GM12878 (cell line): ENCODE data around the gene ADD1.

Source experiments
- MAX ChIP-seq: IDR thresholded peaks from 2 replicates; pipeline ENCODE4 v1.6.1; 2012; ENCODE audit warnings: low read depth, low read length, improper control_type of control experiment
- ZSCAN29 ChIP-seq: fragments of 450-650 bp; IDR thresholded peaks from 2 replicates; pipeline ENCODE4 v1.6.1; 2017; ENCODE audit warnings: mild to moderate bottlenecking, moderate library complexity
- TF ChIP-seq, protein P1 (sequence below), 3 experiments: IDR thresholded peaks in 2 of 3; conservative IDR thresholded peaks in 1 of 3; 2 replicates each; pipeline ENCODE4 v1.5.1; 2011; ENCODE audit warnings: low read depth in 3 of 3, low read length in 3 of 3, mild to moderate bottlenecking in 3 of 3, control low read depth in 2 of 3, moderate library complexity in 2 of 3, inconsistent platforms in 1 of 3, mixed read lengths in 1 of 3; ENCODE audit not compliant: control insufficient read depth in 2 of 3, insufficient read depth in 1 of 3; ENCODE audit errors: extremely low read depth in 1 of 3

DNA sequence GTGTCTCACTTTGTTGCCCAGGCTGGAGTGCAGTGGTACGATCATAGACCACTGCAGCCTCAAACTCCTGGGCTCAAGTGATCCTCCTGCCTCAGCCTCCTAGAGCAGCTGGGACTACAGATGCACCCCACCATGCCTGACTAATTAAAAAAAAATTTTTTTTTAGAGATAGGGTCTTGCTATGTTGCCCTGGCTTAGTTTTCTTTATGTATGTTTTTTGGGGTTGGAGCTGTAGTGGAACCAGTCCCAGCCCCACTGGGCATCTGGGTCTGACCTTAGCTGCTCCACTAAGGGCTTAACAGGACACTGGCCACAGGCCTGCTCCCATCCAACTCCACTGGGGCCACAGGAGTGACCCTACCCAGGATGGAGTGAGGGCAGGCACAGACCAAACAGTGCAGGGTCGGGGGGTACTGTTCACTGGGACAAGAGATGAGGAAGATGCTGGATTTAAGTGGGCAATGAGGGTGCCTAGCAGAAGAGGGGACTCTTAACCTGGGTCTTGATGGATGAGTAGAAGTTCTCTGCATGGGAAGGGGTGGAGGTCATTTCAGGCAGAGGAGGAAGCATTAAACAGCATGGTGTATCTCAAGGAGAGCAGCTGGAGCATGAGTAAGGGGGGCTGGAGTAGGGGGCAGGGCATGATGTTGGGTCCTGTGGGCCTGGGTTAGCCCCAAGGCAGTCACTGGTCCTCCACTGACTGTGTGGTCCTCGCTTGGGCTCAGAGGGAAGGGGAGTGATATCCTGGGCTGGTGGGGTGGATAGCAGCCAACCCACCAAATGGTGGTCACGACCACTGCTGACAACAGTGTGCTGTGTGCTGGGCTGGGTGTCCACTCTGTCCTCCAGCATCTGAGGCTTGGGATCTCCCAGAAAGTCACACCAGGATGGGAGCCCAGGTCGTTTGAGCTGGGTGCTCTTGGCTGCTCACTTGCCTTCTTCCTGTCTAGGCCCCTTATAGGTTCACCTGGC, 24.1 kb upstream of the ADD1 start:
- no peak for TF ChIP-seq MAX
- TF ChIP-seq, protein P1, sequence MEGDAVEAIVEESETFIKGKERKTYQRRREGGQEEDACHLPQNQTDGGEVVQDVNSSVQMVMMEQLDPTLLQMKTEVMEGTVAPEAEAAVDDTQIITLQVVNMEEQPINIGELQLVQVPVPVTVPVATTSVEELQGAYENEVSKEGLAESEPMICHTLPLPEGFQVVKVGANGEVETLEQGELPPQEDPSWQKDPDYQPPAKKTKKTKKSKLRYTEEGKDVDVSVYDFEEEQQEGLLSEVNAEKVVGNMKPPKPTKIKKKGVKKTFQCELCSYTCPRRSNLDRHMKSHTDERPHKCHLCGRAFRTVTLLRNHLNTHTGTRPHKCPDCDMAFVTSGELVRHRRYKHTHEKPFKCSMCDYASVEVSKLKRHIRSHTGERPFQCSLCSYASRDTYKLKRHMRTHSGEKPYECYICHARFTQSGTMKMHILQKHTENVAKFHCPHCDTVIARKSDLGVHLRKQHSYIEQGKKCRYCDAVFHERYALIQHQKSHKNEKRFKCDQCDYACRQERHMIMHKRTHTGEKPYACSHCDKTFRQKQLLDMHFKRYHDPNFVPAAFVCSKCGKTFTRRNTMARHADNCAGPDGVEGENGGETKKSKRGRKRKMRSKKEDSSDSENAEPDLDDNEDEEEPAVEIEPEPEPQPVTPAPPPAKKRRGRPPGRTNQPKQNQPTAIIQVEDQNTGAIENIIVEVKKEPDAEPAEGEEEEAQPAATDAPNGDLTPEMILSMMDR (IDR thresholded peaks at IDR 0.05 in 2 of 3, conservative IDR thresholded peaks at IDR 0.05 in 1 of 3; ENCODE audit: control insufficient read depth in 2 of 3, extremely low read depth in 1 of 3, insufficient read depth in 1 of 3, low read depth in 3 of 3, low read length in 3 of 3): no peak
- no peak for TF ChIP-seq ZSCAN29
